NT2/D1 (cell line): ENCODE results near the gene PLCG2.

Source experiments
- DNase-seq: peaks from one replicate; pipeline ENCODE4 v3.0.0-alpha.2; 2011; ENCODE audit warnings: low read depth, low spot score
- H3K27me3 ChIP-seq: 2 replicates; pipeline ENCODE4 v1.6.0; 2011; ENCODE audit warnings: mild to moderate bottlenecking; ENCODE audit not compliant: insufficient read length, insufficient read depth
- H3K36me3 ChIP-seq: 2 replicates; pipeline ENCODE4 v1.6.1; 2011; ENCODE audit warnings: mild to moderate bottlenecking, low read length, mixed read lengths; ENCODE audit not compliant: insufficient read depth, insufficient read length
- H3K4me1 ChIP-seq: 2 replicates; pipeline ENCODE4 v1.5.1; 2011; ENCODE audit not compliant: insufficient read depth, insufficient read length
- H3K4me3 ChIP-seq: 2 replicates; pipeline ENCODE4 v1.5.1; 2011; ENCODE audit warnings: low read depth; ENCODE audit not compliant: insufficient read length
- H3K9ac ChIP-seq: 2 replicates; pipeline ENCODE4 v1.6.0; 2011; ENCODE audit warnings: low read depth; ENCODE audit not compliant: insufficient read length
- H3K9me3 ChIP-seq: 2 replicates; pipeline ENCODE4 v1.5.1; 2011; ENCODE audit warnings: mild to moderate bottlenecking, low read length; ENCODE audit not compliant: insufficient read depth
- SUZ12 ChIP-seq: IDR thresholded peaks from 2 replicates; pipeline ENCODE4 v1.6.1; 2011; ENCODE audit not compliant: insufficient read length, insufficient read depth; ENCODE audit errors: extremely low read depth
- YY1 ChIP-seq: IDR thresholded peaks from 2 replicates; pipeline ENCODE4 v1.6.1; 2011; ENCODE audit not compliant: insufficient read length, insufficient read depth
- ZNF274 ChIP-seq: IDR thresholded peaks from 2 replicates; pipeline ENCODE4 v1.6.1; 2011; ENCODE audit warnings: mild to moderate bottlenecking, low read depth, low read length

The PLCG2 gene

GRCh38 chr16:81936209-81937000 lies 157.3 kb downstream of the PLCG2 start:
- H3K36me3 ChIP-seq = peaks cover 5% of the 10 kb centered on the region
- H3K27me3 ChIP-seq = no peaks in the 10 kb centered on the region
- no peak for TF ChIP-seq YY1
- TF ChIP-seq ZNF274 = no peak
- no peak for TF ChIP-seq SUZ12
- H3K4me3 ChIP-seq = no peak overlapping the region
- DNase-seq = no peak
- no peak overlapping the region for H3K9ac ChIP-seq
- no peaks in the 10 kb centered on the region for H3K9me3 ChIP-seq
- peaks cover 12% of the 10 kb centered on the region for H3K4me1 ChIP-seq

DNA sequence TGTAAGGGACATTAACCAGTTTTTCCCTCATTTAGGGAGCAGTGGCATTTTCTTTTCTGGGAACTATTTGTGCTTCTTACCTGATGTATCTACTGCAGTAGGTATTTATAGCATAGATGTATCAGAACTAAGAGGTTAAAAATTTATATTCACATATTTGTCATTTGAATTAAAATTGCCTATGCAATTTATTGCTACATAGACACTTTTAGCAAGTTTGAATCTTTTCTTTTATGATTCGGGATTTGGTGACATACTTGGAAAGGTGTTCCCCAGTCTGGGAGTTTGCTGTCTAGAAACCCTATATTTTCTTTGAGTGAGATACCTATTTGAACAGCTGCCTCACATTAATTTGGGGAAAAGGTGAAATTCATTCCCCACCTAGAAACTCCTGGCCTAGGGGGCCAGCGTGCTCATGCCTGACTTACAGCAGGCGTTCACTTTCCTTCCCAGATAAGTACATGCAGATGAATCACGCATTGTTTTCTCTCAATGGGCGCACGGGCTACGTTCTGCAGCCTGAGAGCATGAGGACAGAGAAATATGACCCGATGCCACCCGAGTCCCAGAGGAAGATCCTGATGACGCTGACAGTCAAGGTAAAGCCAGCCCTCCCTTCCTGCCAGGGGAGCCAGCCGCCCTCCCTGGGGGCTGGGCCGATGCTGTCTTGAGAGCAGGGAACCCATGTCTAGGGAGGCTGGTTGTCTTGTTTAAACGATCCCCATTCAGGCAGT lies 158.4 kb downstream of the PLCG2 start:
- TF ChIP-seq ZNF274 (no peak), YY1 (no peak), SUZ12 (no peak)
- no peak overlapping the region for H3K4me3 ChIP-seq
- no peaks in the 10 kb centered on the region for H3K9me3 ChIP-seq
- no peaks in the 10 kb centered on the region for H3K27me3 ChIP-seq
- DNase-seq = no peak
- peaks cover 5% of the 10 kb centered on the region for H3K36me3 ChIP-seq
- H3K9ac ChIP-seq = no peak overlapping the region
- H3K4me1 ChIP-seq = peaks cover 12% of the 10 kb centered on the region

DNA sequence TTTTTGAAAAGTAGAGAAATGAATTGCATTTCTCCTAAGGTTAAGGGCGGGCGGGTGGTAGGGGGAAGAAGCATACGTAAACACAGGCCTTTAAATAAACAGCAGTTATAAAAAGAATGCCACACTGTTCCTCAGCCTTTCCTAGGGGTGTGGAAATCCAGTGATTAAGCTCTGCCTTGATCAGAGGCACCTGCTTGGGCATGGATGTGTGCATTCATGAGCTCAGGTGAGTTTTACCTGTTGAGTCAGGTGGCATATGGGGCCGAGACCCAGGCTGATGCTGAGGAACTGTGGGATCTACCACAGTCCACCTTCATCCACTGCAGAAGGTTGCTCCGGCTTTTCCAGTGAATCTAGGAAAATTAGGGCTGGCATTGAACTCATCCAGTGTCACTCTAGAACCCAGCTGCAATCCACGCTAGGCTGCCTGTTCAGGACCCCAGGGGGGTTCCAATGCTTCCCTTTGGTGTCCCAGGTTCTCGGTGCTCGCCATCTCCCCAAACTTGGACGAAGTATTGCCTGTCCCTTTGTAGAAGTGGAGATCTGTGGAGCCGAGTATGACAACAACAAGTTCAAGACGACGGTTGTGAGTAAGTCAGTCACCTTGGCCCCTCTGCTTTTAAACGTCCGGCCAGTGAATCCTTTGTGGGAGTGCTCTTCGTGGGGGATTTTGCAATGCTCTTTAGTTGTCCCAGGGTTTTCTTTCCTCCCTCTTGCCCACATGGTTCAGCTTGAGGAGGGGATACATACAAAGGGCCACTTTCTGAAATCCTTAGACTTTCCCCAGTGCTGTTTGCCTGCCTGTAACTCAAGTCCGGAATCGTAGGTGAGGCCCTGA lies 159.5 kb downstream of the PLCG2 start:
- peaks cover 14% of the 10 kb centered on the region for H3K4me1 ChIP-seq
- H3K36me3 ChIP-seq = peaks cover 5% of the 10 kb centered on the region
- no peak for DNase-seq
- no peak overlapping the region for H3K9ac ChIP-seq
- H3K27me3 ChIP-seq = no peaks in the 10 kb centered on the region
- no peaks in the 10 kb centered on the region for H3K9me3 ChIP-seq
- no peak overlapping the region for H3K4me3 ChIP-seq
- TF ChIP-seq YY1 (no peak), ZNF274 (no peak), SUZ12 (no peak)

DNA sequence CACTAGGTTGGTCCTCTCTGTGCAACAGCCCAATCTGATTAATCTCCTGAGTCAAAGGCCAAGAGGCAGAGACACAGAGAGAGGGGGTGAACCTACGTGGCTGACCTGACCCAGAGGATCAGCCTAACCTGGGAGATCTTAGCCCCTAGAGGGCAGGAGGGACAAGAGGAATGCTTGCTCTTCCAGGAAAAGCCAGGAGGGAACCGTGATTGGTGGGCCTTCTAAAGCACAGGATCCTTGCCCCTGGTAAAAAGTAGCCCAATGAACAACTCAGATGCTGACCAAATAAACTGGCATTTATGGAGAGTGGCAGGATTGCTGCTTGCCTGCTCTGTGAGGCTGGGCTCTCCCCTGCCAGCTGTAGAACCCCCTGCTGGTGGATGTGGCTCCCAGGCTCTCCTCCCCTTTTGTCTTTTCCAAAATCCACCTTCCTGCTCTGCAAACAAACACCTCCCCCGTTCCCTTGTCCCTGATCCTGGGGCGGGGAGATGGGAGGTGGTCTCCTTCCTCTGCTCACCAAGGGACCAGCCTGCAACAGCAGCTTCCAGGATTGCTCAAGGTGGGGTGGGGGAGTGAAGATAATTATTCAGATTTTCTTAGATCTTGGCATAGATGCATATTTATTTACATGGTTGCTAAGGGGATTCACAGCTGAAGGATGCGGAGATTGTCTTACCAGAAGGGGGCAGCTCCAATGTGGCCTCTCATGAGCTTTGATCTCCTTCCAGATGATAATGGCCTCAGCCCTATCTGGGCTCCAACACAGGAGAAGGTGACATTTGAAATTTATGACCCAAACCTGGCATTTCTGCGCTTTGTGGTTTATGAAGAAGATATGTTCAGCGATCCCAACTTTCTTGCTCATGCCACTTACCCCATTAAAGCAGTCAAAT lies 160.3 kb downstream of the PLCG2 start:
- H3K27me3 ChIP-seq = no peaks in the 10 kb centered on the region
- no peak overlapping the region for H3K4me3 ChIP-seq
- peaks cover 14% of the 10 kb centered on the region for H3K4me1 ChIP-seq
- TF ChIP-seq ZNF274 (no peak), YY1 (no peak), SUZ12 (no peak)
- H3K9me3 ChIP-seq = no peaks in the 10 kb centered on the region
- peaks cover 5% of the 10 kb centered on the region for H3K36me3 ChIP-seq
- DNase-seq = peak; percentile 56
- H3K9ac ChIP-seq = no peak overlapping the region

GRCh38 chr16:81940781-81941560 lies 161.9 kb downstream of the PLCG2 start:
- peaks cover 14% of the 10 kb centered on the region for H3K4me1 ChIP-seq
- H3K4me3 ChIP-seq = no peak overlapping the region
- peak; percentile 15 for DNase-seq
- H3K36me3 ChIP-seq = peaks cover 5% of the 10 kb centered on the region
- H3K27me3 ChIP-seq = no peaks in the 10 kb centered on the region
- TF ChIP-seq SUZ12 (no peak), YY1 (no peak), ZNF274 (no peak)
- H3K9ac ChIP-seq = no peak overlapping the region
- H3K9me3 ChIP-seq = no peaks in the 10 kb centered on the region

DNA sequence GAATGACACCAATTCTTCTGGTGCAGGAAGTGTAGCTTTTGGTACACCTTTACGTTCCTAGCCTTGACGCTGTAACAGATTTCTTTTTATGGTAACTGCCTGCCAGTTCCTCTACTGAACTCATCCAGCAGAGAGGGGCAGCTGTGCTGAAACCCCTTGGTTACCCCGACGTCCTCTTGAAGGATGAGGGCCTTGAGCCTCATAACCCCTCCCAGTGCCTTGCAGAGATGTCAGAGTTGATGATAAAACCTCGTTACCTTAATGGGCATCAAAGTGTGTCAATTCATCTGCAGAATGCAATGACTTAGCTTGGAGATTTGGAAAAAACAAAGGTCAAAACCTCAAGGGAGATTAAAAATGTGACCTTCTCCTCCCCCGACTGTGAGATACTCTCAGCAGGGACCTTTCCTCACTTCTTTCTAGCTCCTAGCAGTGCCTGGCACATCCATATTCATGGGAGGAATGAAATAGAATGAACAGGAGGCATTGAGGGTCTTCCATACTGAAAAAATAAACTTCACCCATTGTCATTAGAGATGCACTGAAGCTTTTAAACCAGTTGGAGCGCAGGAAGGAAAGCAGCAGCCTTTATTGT lies 163.0 kb downstream of the PLCG2 start:
- Histone ChIP-seq H3K4me3 (no peak overlapping the region), H3K27me3 (no peaks in the 10 kb centered on the region), H3K4me1 (peaks cover 11% of the 10 kb centered on the region), H3K9me3 (no peaks in the 10 kb centered on the region), H3K36me3 (no peaks in the 10 kb centered on the region), H3K9ac (no peak overlapping the region)
- DNase-seq = peak; percentile 27
- TF ChIP-seq ZNF274 (no peak), SUZ12 (no peak), YY1 (no peak)
